GM18870 (cell line): ENCODE data around the gene ADRA2A.

Experiments used
- ATAC-seq: cut with Tn5 transposase; IDR thresholded peaks from one replicate; pipeline ENCODE4 v1.9.1; 2021; ENCODE audit warnings: moderate library complexity; ENCODE audit not compliant: unreplicated experiment

Gene ADRA2A

GRCh38 chr10:111083222-111084095 is 6.6 kb downstream of the ADRA2A start:
- ATAC-seq, result no peak

GRCh38 chr10:111084366-111085255 is 7.8 kb downstream of the ADRA2A start:
- ATAC-seq, result no peak

- no peak for ATAC-seq
Observed at GRCh38 chr10:111085690-111086353, 9.0 kb downstream of the ADRA2A start.

- ATAC-seq, result no peak
Observed at GRCh38 chr10:111086574-111086973, 9.7 kb downstream of the ADRA2A start.

GRCh38 chr10:111087331-111087756 is 10.5 kb downstream of the ADRA2A start:
- ATAC-seq, result no peak

GRCh38 chr10:111087968-111088505 is 11.2 kb downstream of the ADRA2A start:
- ATAC-seq, result no peak

GRCh38 chr10:111089293-111089692 is 12.5 kb downstream of the ADRA2A start:
- no peak for ATAC-seq

GRCh38 chr10:111091833-111092232 is 15.0 kb downstream of the ADRA2A start:
- ATAC-seq, result no peak

GRCh38 chr10:111093741-111094380 is 17.0 kb downstream of the ADRA2A start:
- ATAC-seq, result no peak

GRCh38 chr10:111098679-111099437 is 22.0 kb downstream of the ADRA2A start:
- ATAC-seq, result no peak

GRCh38 chr10:111100198-111100597 is 23.4 kb downstream of the ADRA2A start:
- no peak for ATAC-seq

- ATAC-seq, result no peak
Observed at GRCh38 chr10:111101796-111102195, 25.0 kb downstream of the ADRA2A start.

- ATAC-seq, result no peak
Observed at GRCh38 chr10:111102359-111102837, 25.6 kb downstream of the ADRA2A start.

- ATAC-seq, result no peak
Observed at GRCh38 chr10:111103196-111103840, 26.5 kb downstream of the ADRA2A start.

- ATAC-seq, result no peak
Observed at GRCh38 chr10:111104811-111105210, 28.0 kb downstream of the ADRA2A start.

GRCh38 chr10:111106081-111106480 is 29.3 kb downstream of the ADRA2A start:
- ATAC-seq, result no peak

GRCh38 chr10:111107023-111107422 is 30.2 kb downstream of the ADRA2A start:
- no peak for ATAC-seq

GRCh38 chr10:111107846-111108245 is 31.0 kb downstream of the ADRA2A start:
- no peak for ATAC-seq

GRCh38 chr10:111108441-111108840 is 31.6 kb downstream of the ADRA2A start:
- ATAC-seq, result no peak
